HEK293 (cell line): ENCODE results near the gene NT5DC2.

Source experiments
- CTCF ChIA-PET: fragments of 350-600 bp; formaldehyde crosslinking; extraction: SDS; loops from one replicate; lab custom pipeline; 2021; ENCODE audit warnings: antibody characterized with exemption; lab: Yijun Ruan, JAX
- POLR2A ChIA-PET: fragments of 300-600 bp; formaldehyde crosslinking; extraction: SDS; loops from one replicate; lab custom pipeline; 2020; ENCODE audit warnings: antibody characterized with exemption, inconsistent platforms; lab: Yijun Ruan, JAX
- H3K27ac ChIP-seq: fragments of 200-500 bp; sonication (Bioruptor generic); 2 replicates; pipeline ENCODE4 v1.5.1; 2014; ENCODE audit warnings: low read depth, low read length, control low read depth, inconsistent platforms; ENCODE audit errors: extremely low read depth
- H3K36me3 ChIP-seq, 2 experiments: fragments of 200-500 bp in 1 of 2; sonication (Bioruptor generic) in 1 of 2; 1 replicate in 1 of 2; 2 replicates in 1 of 2; pipeline ENCODE4 v1.5.1; 2014 to 2017; ENCODE audit warnings: inconsistent platforms in 2 of 2, low read length in 2 of 2; ENCODE audit not compliant: control insufficient read depth in 2 of 2, insufficient read depth in 1 of 2
- H3K4me1 ChIP-seq: fragments of 200-500 bp; sonication (Bioruptor generic); 2 replicates; pipeline ENCODE4 v1.5.1; 2014; ENCODE audit warnings: mild to moderate bottlenecking, low read length, inconsistent platforms; ENCODE audit not compliant: control insufficient read depth, insufficient read depth
- H3K4me3 ChIP-seq: 2 replicates; pipeline ENCODE4 v1.5.1; 2011; ENCODE audit warnings: low read depth, mild to moderate bottlenecking, control low read depth, low read length, moderate library complexity
- H3K9me3 ChIP-seq: fragments of 200-500 bp; sonication (Bioruptor generic); 2 replicates; pipeline ENCODE4 v1.5.1; 2014; ENCODE audit warnings: low read depth, low read length, inconsistent platforms; ENCODE audit not compliant: control insufficient read depth, insufficient read depth
- AEBP2 ChIP-seq: fragments of 450-650 bp; formaldehyde crosslinking; IDR thresholded peaks from 2 replicates; pipeline ENCODE4 v1.5.1; 2016; ENCODE audit warnings: missing biosample characterization, missing genetic modification characterization, borderline replicate concordance
- GLI4 ChIP-seq: fragments of 450-650 bp; formaldehyde crosslinking; IDR thresholded peaks from 2 replicates; pipeline ENCODE4 v1.5.1; 2016; ENCODE audit warnings: missing biosample characterization, missing genetic modification characterization
- GLIS1 ChIP-seq: fragments of 450-650 bp; formaldehyde crosslinking; IDR thresholded peaks from 2 replicates; pipeline ENCODE4 v1.5.1; 2016; ENCODE audit warnings: missing biosample characterization, missing genetic modification characterization
- GLIS2 ChIP-seq: fragments of 450-650 bp; formaldehyde crosslinking; IDR thresholded peaks from 2 replicates; pipeline ENCODE4 v1.5.1; 2016; ENCODE audit warnings: missing biosample characterization, missing genetic modification characterization
- INSM2 ChIP-seq: fragments of 450-650 bp; formaldehyde crosslinking; IDR thresholded peaks from 2 replicates; pipeline ENCODE4 v1.5.1; 2016; ENCODE audit warnings: missing biosample characterization, missing genetic modification characterization
- KLF7 ChIP-seq: fragments of 450-650 bp; formaldehyde crosslinking; IDR thresholded peaks from 2 replicates; pipeline ENCODE4 v1.5.1; 2016; ENCODE audit warnings: missing biosample characterization, missing genetic modification characterization, borderline replicate concordance
- SCRT1 ChIP-seq: fragments of 450-650 bp; formaldehyde crosslinking; IDR thresholded peaks from 2 replicates; pipeline ENCODE4 v1.5.1; 2016; ENCODE audit warnings: missing biosample characterization, missing genetic modification characterization, borderline replicate concordance
- SP2 ChIP-seq: fragments of 450-650 bp; formaldehyde crosslinking; IDR thresholded peaks from 2 replicates; pipeline ENCODE4 v1.5.1; 2016; ENCODE audit warnings: missing biosample characterization, missing genetic modification characterization
- SP7 ChIP-seq: fragments of 450-650 bp; formaldehyde crosslinking; IDR thresholded peaks from 2 replicates; pipeline ENCODE4 v1.5.1; 2016; ENCODE audit warnings: missing biosample characterization, missing genetic modification characterization
- YY1 ChIP-seq: fragments of 450-650 bp; formaldehyde crosslinking; IDR thresholded peaks from 2 replicates; pipeline ENCODE4 v1.5.1; 2018; ENCODE audit warnings: missing biosample characterization, missing genetic modification characterization
- ZBTB21 ChIP-seq: fragments of 450-650 bp; formaldehyde crosslinking; IDR thresholded peaks from 2 replicates; pipeline ENCODE4 v1.5.1; 2017; ENCODE audit warnings: missing biosample characterization, missing genetic modification characterization
- ZBTB49 ChIP-seq: fragments of 450-650 bp; formaldehyde crosslinking; IDR thresholded peaks from 2 replicates; pipeline ENCODE4 v1.5.1; 2016; ENCODE audit warnings: missing biosample characterization, missing genetic modification characterization, low read depth
- ZBTB8A ChIP-seq: fragments of 450-650 bp; formaldehyde crosslinking; IDR thresholded peaks from 2 replicates; pipeline ENCODE4 v1.5.1; 2016; ENCODE audit warnings: missing biosample characterization, missing genetic modification characterization
- ZFP69B ChIP-seq: fragments of 450-650 bp; formaldehyde crosslinking; IDR thresholded peaks from 2 replicates; pipeline ENCODE4 v1.5.1; 2016; ENCODE audit warnings: missing biosample characterization, missing genetic modification characterization
- ZNF112 ChIP-seq: fragments of 450-650 bp; formaldehyde crosslinking; IDR thresholded peaks from 2 replicates; pipeline ENCODE4 v1.5.0; 2017; ENCODE audit warnings: missing biosample characterization, missing genetic modification characterization
- ZNF114 ChIP-seq: fragments of 450-650 bp; formaldehyde crosslinking; IDR thresholded peaks from 2 replicates; pipeline ENCODE4 v1.5.0; 2017; ENCODE audit warnings: missing biosample characterization, missing genetic modification characterization
- ZNF214 ChIP-seq: fragments of 450-650 bp; formaldehyde crosslinking; IDR thresholded peaks from 2 replicates; pipeline ENCODE4 v1.5.1; 2017; ENCODE audit warnings: missing biosample characterization, mild to moderate bottlenecking, missing genetic modification characterization, borderline replicate concordance
- ZNF416 ChIP-seq: fragments of 450-650 bp; formaldehyde crosslinking; IDR thresholded peaks from 2 replicates; pipeline ENCODE4 v1.5.1; 2016; ENCODE audit warnings: missing biosample characterization, missing genetic modification characterization
- ZNF426 ChIP-seq: fragments of 450-650 bp; formaldehyde crosslinking; IDR thresholded peaks from 2 replicates; pipeline ENCODE4 v1.5.1; 2017; ENCODE audit warnings: missing biosample characterization, missing genetic modification characterization, mild to moderate bottlenecking, inconsistent platforms, moderate library complexity
- ZNF488 ChIP-seq: fragments of 450-650 bp; formaldehyde crosslinking; IDR thresholded peaks from 2 replicates; pipeline ENCODE4 v1.5.1; 2016; ENCODE audit warnings: missing biosample characterization, missing genetic modification characterization
- ZNF548 ChIP-seq: fragments of 450-650 bp; formaldehyde crosslinking; IDR thresholded peaks from 2 replicates; pipeline ENCODE4 v1.5.1; 2016; ENCODE audit warnings: missing biosample characterization, missing genetic modification characterization
- ZNF549 ChIP-seq: fragments of 450-650 bp; IDR thresholded peaks from 2 replicates; pipeline ENCODE4 v1.5.1; 2018; ENCODE audit warnings: missing biosample characterization, missing genetic modification characterization, mild to moderate bottlenecking, inconsistent platforms, moderate library complexity
- ZNF560 ChIP-seq: fragments of 450-650 bp; formaldehyde crosslinking; IDR thresholded peaks from 2 replicates; pipeline ENCODE4 v1.5.1; 2017; ENCODE audit warnings: missing biosample characterization, missing genetic modification characterization, borderline replicate concordance
- ZNF561 ChIP-seq: fragments of 450-650 bp; IDR thresholded peaks from 2 replicates; pipeline ENCODE4 v1.5.1; 2018; ENCODE audit warnings: missing biosample characterization, missing genetic modification characterization, borderline replicate concordance
- ZNF585B ChIP-seq: fragments of 450-650 bp; formaldehyde crosslinking; IDR thresholded peaks from 2 replicates; pipeline ENCODE4 v1.5.1; 2016; ENCODE audit warnings: missing biosample characterization, missing genetic modification characterization
- ZNF596 ChIP-seq: fragments of 450-650 bp; IDR thresholded peaks from 2 replicates; pipeline ENCODE4 v1.5.0; 2018; ENCODE audit warnings: missing biosample characterization, mild to moderate bottlenecking, missing genetic modification characterization, moderate library complexity
- ZNF623 ChIP-seq: fragments of 450-650 bp; formaldehyde crosslinking; IDR thresholded peaks from 2 replicates; pipeline ENCODE4 v1.5.1; 2016; ENCODE audit warnings: missing biosample characterization, missing genetic modification characterization
- ZNF654 ChIP-seq: fragments of 450-650 bp; formaldehyde crosslinking; IDR thresholded peaks from 2 replicates; pipeline ENCODE4 v1.5.1; 2016; ENCODE audit warnings: low read depth, missing biosample characterization, missing genetic modification characterization
- ZNF777 ChIP-seq: fragments of 450-650 bp; formaldehyde crosslinking; IDR thresholded peaks from 2 replicates; pipeline ENCODE4 v1.5.1; 2017; ENCODE audit warnings: missing biosample characterization, missing genetic modification characterization, borderline replicate concordance
- ZNF791 ChIP-seq: fragments of 450-650 bp; formaldehyde crosslinking; IDR thresholded peaks from 2 replicates; pipeline ENCODE4 v1.5.1; 2016; ENCODE audit warnings: missing biosample characterization, missing genetic modification characterization
- ZXDB ChIP-seq: fragments of 450-650 bp; formaldehyde crosslinking; IDR thresholded peaks from 2 replicates; pipeline ENCODE4 v1.5.1; 2016; ENCODE audit warnings: missing biosample characterization, missing genetic modification characterization

Gene NT5DC2

GRCh38 chr3:52533623-52534280 is at the start of gene NT5DC2:
Gene NT5DC2 (minus strand): TSS chr3:52533857. CDS start chr3:52533737, 120 bp downstream.
- CTCF ChIA-PET: no interaction called here
- peaks cover 4% of the 10 kb centered on the region; the same call in 1 of the 2 replicates for H3K4me1 ChIP-seq
- H3K36me3 ChIP-seq: peaks cover 0 to 39% of the 10 kb centered on the region in 2 experiments; a peak in 1 of 3 replicates
- peak within 1 kb of the TSS; percentile 86 for H3K27ac ChIP-seq
- peak within 1 kb of the TSS; percentile 63 for H3K4me3 ChIP-seq
- POLR2A ChIA-PET: no interaction called here
- no peaks in the 10 kb centered on the region for H3K9me3 ChIP-seq
- TF ChIP-seq SP2 (tag by site-specific recombination): peak; percentile 29; the same call in 1 of the 2 replicates
- 0 out of 2 replicates have a peak, but pooled peaks have one; percentile 48 for TF ChIP-seq YY1 (tag by site-specific recombination)
- TF ChIP-seq SP7 (tag by site-specific recombination): 0 out of 2 replicates have a peak, but pooled peaks have one; percentile 14
- no peak for TF ChIP-seq ZNF549
- TF ChIP-seq ZNF623 (tag by site-specific recombination): no peak
- no peak for TF ChIP-seq ZNF488 (tag by site-specific recombination)
- TF ChIP-seq ZNF585B (tag by site-specific recombination): no peak
- 0 out of 2 replicates have a peak, but pooled peaks have one; percentile 16 for TF ChIP-seq ZFP69B (tag by site-specific recombination)
- TF ChIP-seq KLF7 (tag by site-specific recombination): no peak
- TF ChIP-seq ZBTB21 (tag by site-specific recombination): no peak
- no peak for TF ChIP-seq ZNF791 (tag by site-specific recombination)
- TF ChIP-seq ZNF416: no peak
- no peak for TF ChIP-seq SCRT1 (tag by site-specific recombination)
- TF ChIP-seq ZBTB49 (tag by site-specific recombination): no peak
- TF ChIP-seq ZNF112 (tag by site-specific recombination): no peak
- no peak for TF ChIP-seq ZNF114 (tag by site-specific recombination)
- TF ChIP-seq ZNF426 (tag by site-specific recombination): no peak
- no peak for TF ChIP-seq ZNF214
- peak; percentile 48; the same call in 1 of the 2 replicates for TF ChIP-seq GLIS2 (tag by site-specific recombination)
- TF ChIP-seq GLIS1: 0 out of 2 replicates have a peak, but pooled peaks have one; percentile 18
- TF ChIP-seq ZNF561 (tag by site-specific recombination): 0 out of 2 replicates have a peak, but pooled peaks have one; percentile 20
- no peak for TF ChIP-seq INSM2 (tag by site-specific recombination)
- no peak for TF ChIP-seq ZNF560 (tag by site-specific recombination)
- no peak for TF ChIP-seq ZNF596 (tag by site-specific recombination)
- no peak for TF ChIP-seq ZNF777 (tag by site-specific recombination)
- no peak for TF ChIP-seq ZNF654 (tag by site-specific recombination)
- no peak for TF ChIP-seq ZXDB
- no peak for TF ChIP-seq GLI4 (tag by site-specific recombination)
- TF ChIP-seq ZNF548: no peak
- peak; percentile 87 for TF ChIP-seq ZBTB8A (tag by site-specific recombination)
- no peak for TF ChIP-seq AEBP2
